IMR-90 (cell line): Measurements from ENCODE around the gene ADAM20. TPM values are rescaled to one million over a fixed set of nuclear protein-coding genes. Genes with fewer than 3 reads are reported as not detected.

Experiments used
- ATAC-seq: fragments of 200-7000 bp; cut with Tn5 transposase; 2 replicates; pipeline ENCODE4 v1.9.1; 2020; ENCODE audit warnings: low read depth, mild to moderate bottlenecking, moderate library complexity
- BruUV-seq: library from RNA; stranded (reverse); fragments of 400-500 nt; replicated peaks from 2 replicates; lab custom pipeline; 2021; lab: Mats Ljungman, UMichigan
- CTCF ChIA-PET: fragments of 300-600 bp; formaldehyde crosslinking; extraction: SDS; loops from one replicate; lab custom pipeline; 2021; ENCODE audit warnings: antibody characterized with exemption; lab: Yijun Ruan, JAX
- POLR2A ChIA-PET: fragments of 300-600 bp; sonication (Branson Sonifier 250); formaldehyde crosslinking; loops from one replicate; lab custom pipeline; 2022; ENCODE audit warnings: antibody characterized with exemption; ENCODE audit not compliant: unreplicated experiment; lab: Charles Lee
- DNase-seq: peaks from one replicate; pipeline ENCODE4 v3.0.0; 2013
- H2AFZ ChIP-seq: replicated peaks from 2 replicates; pipeline ENCODE3; 2013; ENCODE audit warnings: low read length, mild to moderate bottlenecking; ENCODE audit not compliant: poor library complexity
- H2AK5ac ChIP-seq: 2 replicates; pipeline ENCODE4 v1.6.1; 2013; ENCODE audit warnings: low read depth, low read length, inconsistent platforms
- H2AK9ac ChIP-seq: replicated peaks from 2 replicates; pipeline ENCODE3; 2013; ENCODE audit warnings: mild to moderate bottlenecking, low read depth, low read length, moderate library complexity; ENCODE audit not compliant: poor library complexity
- H2BK120ac ChIP-seq: 2 replicates; pipeline ENCODE4 v1.6.1; 2013; ENCODE audit warnings: low read depth, low read length, inconsistent platforms
- H2BK15ac ChIP-seq: 3 replicates; pipeline ENCODE4 v1.6.1; 2013; ENCODE audit warnings: low read depth, low read length, inconsistent platforms
- H2BK20ac ChIP-seq: 2 replicates; pipeline ENCODE4 v1.6.1; 2013; ENCODE audit warnings: low read depth, mild to moderate bottlenecking, inconsistent platforms, low read length, moderate library complexity
- H2BK5ac ChIP-seq: 2 replicates; pipeline ENCODE4 v1.6.1; 2013; ENCODE audit warnings: mild to moderate bottlenecking, low read depth, low read length, inconsistent platforms; ENCODE audit not compliant: poor library complexity, severe bottlenecking
- H3K14ac ChIP-seq: replicated peaks from 2 replicates; pipeline ENCODE4 v1.6.1; 2013; ENCODE audit warnings: low read depth, low read length, inconsistent platforms
- H3K18ac ChIP-seq: 2 replicates; pipeline ENCODE4 v1.6.1; 2013; ENCODE audit warnings: low read depth, low read length, control low read depth
- H3K23ac ChIP-seq: 2 replicates; pipeline ENCODE4 v1.6.1; 2013; ENCODE audit warnings: low read depth, low read length, inconsistent platforms
- H3K27ac ChIP-seq: 2 replicates; pipeline ENCODE4 v1.5.1; 2013; ENCODE audit warnings: mild to moderate bottlenecking, control low read depth, low read length; ENCODE audit not compliant: insufficient read depth
- H3K27me3 ChIP-seq: 2 replicates; pipeline ENCODE4 v1.6.1; 2013; ENCODE audit warnings: low read length; ENCODE audit not compliant: control insufficient read depth, insufficient read depth
- H3K36me3 ChIP-seq: 2 replicates; pipeline ENCODE4 v1.6.1; 2013; ENCODE audit warnings: low read length, mixed read lengths; ENCODE audit not compliant: control insufficient read depth, insufficient read depth
- H3K4ac ChIP-seq: 2 replicates; pipeline ENCODE4 v1.6.1; 2013; ENCODE audit warnings: low read depth, low read length, inconsistent platforms
- H3K4me1 ChIP-seq: 2 replicates; pipeline ENCODE4 v1.6.1; 2013; ENCODE audit warnings: low read length, mixed read lengths; ENCODE audit not compliant: control insufficient read depth, insufficient read depth
- H3K4me2 ChIP-seq: 2 replicates; pipeline ENCODE4 v1.6.1; 2013; ENCODE audit warnings: low read depth, mild to moderate bottlenecking, control low read depth, low read length, moderate library complexity
- H3K4me3 ChIP-seq: 2 replicates; pipeline ENCODE4 v1.5.1; 2013; ENCODE audit warnings: low read depth, mild to moderate bottlenecking, control low read depth, low read length, moderate library complexity; ENCODE audit not compliant: insufficient read depth
- H3K56ac ChIP-seq: 2 replicates; pipeline ENCODE4 v1.6.1; 2013; ENCODE audit warnings: low read length, inconsistent platforms; ENCODE audit not compliant: insufficient read depth; ENCODE audit errors: extremely low read depth
- H3K79me1 ChIP-seq, 2 experiments: 2 replicates each; pipeline ENCODE4 v1.6.1; 2013; ENCODE audit warnings: low read length in 2 of 2, inconsistent platforms in 1 of 2, low read depth in 1 of 2
- H3K9ac ChIP-seq: 2 replicates; pipeline ENCODE4 v1.6.1; 2013; ENCODE audit warnings: low read depth, low read length, control low read depth
- H3K9me1 ChIP-seq: 2 replicates; pipeline ENCODE4 v1.6.1; 2013; ENCODE audit warnings: low read length, inconsistent platforms; ENCODE audit not compliant: insufficient read depth
- H3K9me3 ChIP-seq: 2 replicates; pipeline ENCODE4 v1.6.1; 2013; ENCODE audit warnings: low read length; ENCODE audit not compliant: control insufficient read depth, insufficient read depth
- H4K20me1 ChIP-seq: 2 replicates; pipeline ENCODE4 v1.6.1; 2013; ENCODE audit warnings: low read length, inconsistent platforms; ENCODE audit not compliant: insufficient read depth
- H4K5ac ChIP-seq: 2 replicates; pipeline ENCODE4 v1.6.1; 2013; ENCODE audit warnings: mild to moderate bottlenecking, low read depth, low read length, control low read depth
- H4K8ac ChIP-seq, 2 experiments: 2 replicates each; pipeline ENCODE4 v1.6.1; 2013; ENCODE audit warnings: low read depth in 2 of 2, low read length in 2 of 2, control low read depth in 1 of 2, inconsistent platforms in 1 of 2
- H4K91ac ChIP-seq: 2 replicates; pipeline ENCODE4 v1.6.1; 2013; ENCODE audit warnings: low read depth, low read length, inconsistent platforms; ENCODE audit not compliant: insufficient read depth
- BHLHE40 ChIP-seq: fragments of 150-350 bp; IDR thresholded peaks from 2 replicates; pipeline ENCODE4 v1.6.1; 2016; ENCODE audit warnings: mild to moderate bottlenecking, low read depth, low read length
- CEBPB ChIP-seq: IDR thresholded peaks from 2 replicates; pipeline ENCODE4 v1.6.1; 2012; ENCODE audit warnings: low read depth, low read length, improper control_type of control experiment
- CHD1 ChIP-seq: IDR thresholded peaks from 2 replicates; pipeline ENCODE4 v1.6.1; 2012; ENCODE audit warnings: low read depth, low read length, improper control_type of control experiment
- CTCF ChIP-seq: conservative IDR thresholded peaks from 2 replicates; pipeline ENCODE4 v1.5.1; 2012; ENCODE audit warnings: mild to moderate bottlenecking, low read depth, low read length, improper control_type of control experiment
- ELK1 ChIP-seq: fragments of 150-350 bp; IDR thresholded peaks from 2 replicates; pipeline ENCODE4 v1.6.1; 2016; ENCODE audit warnings: low read depth, mild to moderate bottlenecking, low read length, moderate library complexity, borderline replicate concordance
- FOS ChIP-seq: fragments of 150-350 bp; IDR thresholded peaks from 2 replicates; pipeline ENCODE4 v1.6.1; 2016; ENCODE audit warnings: low read depth, low read length
- MAFK ChIP-seq: IDR thresholded peaks from 2 replicates; pipeline ENCODE4 v1.6.1; 2012; ENCODE audit warnings: low read depth, low read length, improper control_type of control experiment
- MAZ ChIP-seq: IDR thresholded peaks from 2 replicates; pipeline ENCODE4 v1.6.1; 2012; ENCODE audit warnings: low read depth, mild to moderate bottlenecking, low read length, improper control_type of control experiment, moderate library complexity, borderline replicate concordance
- POLR2A ChIP-seq: IDR thresholded peaks from 2 replicates; pipeline ENCODE4 v1.6.1; 2012; ENCODE audit warnings: mild to moderate bottlenecking, low read depth, low read length
- USF2 ChIP-seq: fragments of 150-350 bp; IDR thresholded peaks from 2 replicates; pipeline ENCODE4 v1.6.1; 2017; ENCODE audit warnings: mild to moderate bottlenecking, antibody characterized with exemption, low read length, low read depth
- dilution Hi-C: fragments of 300-500 bp; cut with HindIII; formaldehyde crosslinking; loops from one replicate; pipeline ENCODE4 v1.14.3; 2018; ENCODE audit warnings: low sequenced_read_pairs; ENCODE audit not compliant: unreplicated experiment
- in situ Hi-C: fragments of 300-500 bp; cut with MboI; formaldehyde crosslinking; loops from 3 replicates; pipeline ENCODE4 v1.14.3; 2019; ENCODE audit warnings: low sequenced_read_pairs, inconsistent platforms, mixed read lengths
- intact Hi-C: fragments of 100-400 bp; cut with micrococcal nuclease; formaldehyde crosslinking; loops from 2 replicates; pipeline ENCODE4 v1.10.0; 2022
- polyA plus RNA-seq, 3 experiments: library from polyadenylated mRNA; depleted of rRNA; stranded (reverse); fragments of >200 nt; gene quantifications; 2 replicates each; pipeline ENCODE4 v1.2.3, GENCODE V29; 2012; ENCODE audit warnings: low replicate concordance in 1 of 3
- total RNA-seq: library from RNA; depleted of rRNA; stranded (reverse); fragments of >200 nt; gene quantifications from 2 replicates; pipeline ENCODE4 v1.2.3, GENCODE V29; 2012

ADAM20 gene
- total and polyA plus RNA-seq, 2 of the 4 experiments (the other 2 are of a cell fraction) = 0.03 to 0.18 TPM

GRCh38 chr14:70525691-70526090 is 9.1 kb downstream of the ADAM20 start:
- no TSS peak for BruUV-seq
- ChIA-PET POLR2A (no interaction called here), CTCF (no interaction called here)

More at GRCh38 chr14:70525691-70526090, 9.1 kb downstream of the ADAM20 start:
- in situ Hi-C loops = no loop called here
- no peak overlapping the region for H3K27ac ChIP-seq
- H2BK20ac ChIP-seq = no peak overlapping the region
- H3K9me1 ChIP-seq = no peaks in the 10 kb centered on the region
- H3K4me2 ChIP-seq = no peak overlapping the region
- H2AK9ac ChIP-seq = no peak overlapping the region
- no peak overlapping the region for H3K23ac ChIP-seq
- H2AFZ ChIP-seq = no peak overlapping the region
- no peak overlapping the region for H4K5ac ChIP-seq
- no peak overlapping the region for H2BK15ac ChIP-seq
- TF ChIP-seq USF2 = no peak
- TF ChIP-seq FOS = no peak
- TF ChIP-seq CEBPB = no peak
- no peak for TF ChIP-seq MAFK
- no peak for TF ChIP-seq BHLHE40
- TF ChIP-seq POLR2A = no peak
- TF ChIP-seq CHD1 = no peak
- TF ChIP-seq MAZ = no peak
- TF ChIP-seq ELK1 = no peak
- no peak for TF ChIP-seq CTCF
- no peaks in the 10 kb centered on the region for H4K20me1 ChIP-seq
- H3K79me1 ChIP-seq = no peaks in the 10 kb centered on the region
- no peak overlapping the region for H4K8ac ChIP-seq
- H3K36me3 ChIP-seq = no peaks in the 10 kb centered on the region; the same call in 1 of the 2 replicates
- dilution Hi-C loops = no loop called here
- H3K4me3 ChIP-seq = no peak overlapping the region
- DNase-seq (no peak), ATAC-seq (no peak)
- H2BK120ac ChIP-seq = no peak overlapping the region
- intact Hi-C loops = no loop called here
- H3K56ac ChIP-seq = no peak overlapping the region
- no peak overlapping the region for H3K9ac ChIP-seq
- H3K27me3 ChIP-seq = no peaks in the 10 kb centered on the region
- no peak overlapping the region for H3K14ac ChIP-seq
- no peaks in the 10 kb centered on the region for H3K4me1 ChIP-seq
- H3K4ac ChIP-seq = no peak overlapping the region
- no peak overlapping the region for H3K18ac ChIP-seq
- H2BK5ac ChIP-seq = no peak overlapping the region
- no peak overlapping the region for H4K91ac ChIP-seq
- no peak overlapping the region for H2AK5ac ChIP-seq
- H3K9me3 ChIP-seq = no peaks in the 10 kb centered on the region
